Stimulated activated CD8-positive, alpha-beta memory T cell treated with anti-CD3 and anti-CD28 coated beads, Interleukin-7, amount 100 ng/mL, for 4 hours (primary cell): Measurements from ENCODE around the gene PPP3CA.
"Not testable (repeated sequence)": the region's sequence is repeated elsewhere in the genome, so short reads cannot be mapped to it uniquely, and the experiment has no call there.

Experiments
- DNase-seq, 2 donors: peaks; one replicate each; pipeline ENCODE4 v3.0.0-alpha.2; 2020; ENCODE audit warnings: low read depth in 2 of 2

Gene PPP3CA

DNA sequence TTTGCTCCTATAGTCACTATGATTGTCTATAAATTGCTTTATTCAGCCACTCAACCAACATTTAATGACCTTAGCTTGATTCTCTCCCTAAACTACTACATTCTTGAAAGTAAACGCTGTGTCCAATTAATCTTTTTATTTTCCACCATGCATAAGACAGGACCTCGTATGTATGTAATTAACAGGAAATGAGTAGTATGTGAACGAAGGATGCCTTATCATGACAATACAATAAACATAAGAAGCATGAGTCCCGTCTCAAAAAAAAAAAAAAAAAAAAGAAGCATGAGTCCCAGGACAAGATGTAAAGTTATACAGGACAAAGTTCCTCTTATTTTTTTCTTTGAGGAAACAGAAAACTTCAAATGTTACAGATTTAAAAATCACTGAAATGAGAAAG, 92.5 kb downstream of the PPP3CA start:
- DNase-seq: no peak

DNA sequence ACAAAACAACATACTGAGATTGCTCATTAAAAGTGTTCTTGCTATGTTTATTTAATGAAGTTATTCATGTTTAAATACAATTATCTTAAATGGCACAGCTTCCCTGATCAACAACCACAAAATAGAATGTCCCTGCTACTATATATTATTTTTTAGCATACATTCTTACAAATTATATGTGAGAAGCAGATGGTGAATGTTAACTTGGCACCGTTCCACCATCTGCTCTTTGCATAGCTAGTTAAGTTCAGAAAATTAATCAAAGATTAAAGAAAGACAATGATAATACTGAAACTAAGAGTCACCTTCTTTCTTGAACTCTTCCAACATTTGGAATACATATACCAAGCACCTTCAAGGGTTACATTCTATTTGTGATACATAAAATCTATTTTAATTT, 94.2 kb downstream of the PPP3CA start:
- no peak for DNase-seq

DNA sequence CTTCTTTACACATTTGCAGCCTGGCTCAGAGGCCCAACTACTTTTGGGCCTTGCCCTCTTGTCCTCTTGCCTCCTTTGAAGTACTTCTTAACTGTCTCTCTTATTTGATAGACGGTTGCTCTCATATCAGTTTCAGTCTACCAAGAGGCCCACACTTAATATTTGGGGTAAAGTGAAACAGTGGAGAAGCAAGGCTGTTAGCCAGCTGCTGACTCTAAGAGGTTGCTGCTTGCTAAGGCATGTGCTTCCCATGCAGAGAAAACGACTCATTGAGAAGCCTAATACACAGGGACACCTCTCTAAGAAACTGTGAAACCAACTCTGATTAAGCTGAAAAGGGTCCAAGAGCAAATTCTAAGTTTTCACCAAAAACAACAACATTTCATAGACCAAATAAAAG, 94.6 kb downstream of the PPP3CA start:
- DNase-seq: no peak

DNA sequence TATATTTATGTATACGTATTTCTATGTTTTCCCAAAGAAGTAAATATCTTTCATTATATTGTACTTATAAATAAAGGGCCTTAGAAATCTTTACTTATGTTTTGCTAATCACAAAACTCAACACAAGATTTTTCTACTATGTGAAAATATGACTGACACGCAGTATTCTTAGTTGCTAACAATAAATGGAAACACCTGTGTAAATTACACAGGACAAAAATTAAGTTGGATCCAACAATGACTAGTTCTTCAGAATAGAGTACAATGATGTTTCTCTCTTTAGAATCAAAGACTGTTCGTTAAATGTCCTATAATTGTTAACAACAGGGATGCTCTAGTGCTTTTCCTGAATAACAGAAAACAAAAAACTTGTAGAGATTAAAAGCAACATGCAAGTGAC, 96.1 kb downstream of the PPP3CA start:
- no peak for DNase-seq

DNA sequence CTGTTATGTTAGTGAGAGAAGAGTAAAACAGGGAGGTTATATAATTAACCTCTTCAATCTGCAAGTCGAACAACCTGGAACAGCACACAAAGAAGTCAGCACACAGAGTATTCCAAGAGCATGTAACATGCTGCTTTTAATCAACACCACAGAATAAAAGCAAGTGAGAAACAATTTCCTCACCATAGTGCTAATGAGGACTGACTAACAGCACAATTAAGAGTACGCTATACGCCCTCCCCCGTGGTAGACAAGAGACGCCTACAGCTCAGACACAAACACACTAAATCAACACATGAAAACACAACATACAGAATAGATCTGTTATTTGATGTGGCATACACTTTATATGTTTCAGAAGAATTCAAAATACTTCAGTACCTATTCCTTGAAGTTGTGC, 103.0 kb downstream of the PPP3CA start:
- no peak for DNase-seq

DNA sequence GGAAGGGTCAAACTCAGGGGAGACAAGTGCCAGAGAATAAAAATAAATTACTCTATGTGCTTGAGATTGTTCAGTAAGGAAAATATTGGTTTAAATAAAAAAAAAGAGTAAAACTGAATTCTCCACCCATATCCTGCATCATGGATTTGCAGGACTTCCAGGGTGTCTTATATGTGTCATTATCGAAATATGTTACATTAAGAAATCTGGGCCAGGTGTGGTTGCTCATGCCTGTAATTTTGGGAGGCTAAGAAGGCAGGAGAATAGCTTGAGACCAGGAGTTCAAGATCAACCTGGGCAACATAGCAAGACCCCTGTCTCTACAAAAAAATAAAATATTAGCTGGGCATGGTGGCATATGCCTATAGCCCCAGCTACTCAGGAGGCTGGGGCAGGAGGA, 104.9 kb downstream of the PPP3CA start:
- DNase-seq: no peak

DNA sequence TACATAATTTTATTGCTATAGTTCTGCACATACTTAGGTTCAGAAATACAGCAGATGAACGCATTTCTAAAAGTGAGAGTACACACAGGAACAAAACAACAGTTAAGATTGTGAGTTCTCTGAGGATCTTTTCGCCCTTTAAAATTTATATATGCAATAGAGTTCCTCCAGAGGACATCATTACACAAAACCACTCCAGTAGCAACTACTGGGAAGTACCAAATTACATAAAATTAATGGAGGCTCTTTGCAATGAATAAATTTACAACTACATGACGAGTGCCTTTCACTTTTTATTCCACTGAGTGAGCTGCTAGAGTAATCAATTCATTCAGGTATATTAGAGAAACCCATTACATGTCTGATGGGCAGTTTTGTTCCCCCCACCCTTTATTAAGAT, 107.2 kb downstream of the PPP3CA start:
- no peak for DNase-seq

DNA sequence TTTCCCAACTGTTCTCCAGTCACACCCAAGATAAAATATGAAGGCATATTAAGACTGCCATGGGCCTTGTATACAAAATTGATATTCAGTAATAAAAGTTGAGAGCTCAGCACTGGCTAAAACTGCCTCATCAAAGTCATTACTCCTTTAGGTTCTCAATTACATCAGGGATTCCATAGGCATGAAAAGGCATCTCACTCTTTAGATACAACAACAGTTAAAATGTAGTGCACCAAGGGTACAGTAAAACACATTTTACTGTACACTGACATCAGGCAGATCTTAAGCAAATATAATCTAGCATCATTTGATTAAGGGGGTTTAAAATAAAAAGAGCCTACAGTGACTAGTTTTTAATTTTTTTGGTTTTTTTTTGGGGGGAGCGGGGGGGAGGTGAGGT, 107.7 kb downstream of the PPP3CA start:
- DNase-seq: no peak

DNA sequence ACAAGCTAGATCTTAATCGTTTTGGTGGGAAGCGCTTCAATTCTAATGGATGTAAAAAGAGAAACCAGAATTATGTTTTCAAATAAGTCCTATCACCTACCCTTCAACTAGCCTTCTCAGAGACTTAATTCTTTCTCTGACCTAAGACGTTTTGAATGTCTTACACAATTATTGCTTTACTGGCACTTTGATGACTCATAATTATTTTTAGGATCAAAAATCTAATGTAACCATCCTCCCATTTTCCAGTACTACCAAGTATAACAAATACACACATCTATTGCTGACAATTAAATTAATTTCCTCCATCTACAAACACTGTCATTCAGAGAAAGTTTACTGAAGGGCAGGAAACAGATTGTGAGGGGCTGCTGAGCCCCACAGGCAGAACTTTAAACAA, 108.6 kb downstream of the PPP3CA start:
- DNase-seq: no peak

DNA sequence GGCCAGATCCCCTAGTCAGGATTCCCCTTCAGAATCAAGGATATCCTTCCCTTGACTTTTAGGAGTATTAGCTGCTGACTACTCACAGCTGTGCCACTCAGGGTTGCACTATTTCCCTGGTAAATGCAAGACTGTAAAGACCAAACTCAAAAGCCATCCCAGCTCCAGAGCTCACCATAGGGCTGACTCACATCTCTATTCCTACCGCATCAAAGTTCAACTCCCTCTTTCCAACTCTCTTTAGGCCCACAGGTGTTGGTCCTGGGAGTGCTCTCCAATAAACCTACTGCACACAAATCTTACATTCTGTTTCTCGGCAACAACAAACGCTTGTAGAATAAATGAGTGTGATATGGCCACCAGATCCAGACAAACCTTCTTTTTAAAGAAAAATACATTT, 109.6 kb downstream of the PPP3CA start:
- no peak for DNase-seq

DNA sequence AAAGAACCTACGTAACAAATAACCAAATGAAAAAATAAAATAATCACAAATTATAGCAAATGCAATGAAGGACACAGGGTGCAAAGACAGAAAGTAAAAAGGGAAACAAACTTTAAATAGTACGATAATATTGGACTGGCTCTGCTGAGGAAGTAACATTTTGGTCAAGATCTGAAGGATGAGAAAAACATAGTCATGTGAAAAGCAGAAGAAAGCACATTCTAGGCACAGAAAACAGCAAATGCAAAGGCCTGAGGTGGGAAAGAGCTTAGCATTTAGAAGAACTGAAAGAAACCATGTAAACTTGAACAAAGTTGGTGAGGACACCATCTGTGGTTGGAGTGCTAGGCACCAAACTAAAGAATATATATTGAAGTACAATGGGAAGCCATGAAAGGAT, 111.2 kb downstream of the PPP3CA start:
- DNase-seq: no peak

DNA sequence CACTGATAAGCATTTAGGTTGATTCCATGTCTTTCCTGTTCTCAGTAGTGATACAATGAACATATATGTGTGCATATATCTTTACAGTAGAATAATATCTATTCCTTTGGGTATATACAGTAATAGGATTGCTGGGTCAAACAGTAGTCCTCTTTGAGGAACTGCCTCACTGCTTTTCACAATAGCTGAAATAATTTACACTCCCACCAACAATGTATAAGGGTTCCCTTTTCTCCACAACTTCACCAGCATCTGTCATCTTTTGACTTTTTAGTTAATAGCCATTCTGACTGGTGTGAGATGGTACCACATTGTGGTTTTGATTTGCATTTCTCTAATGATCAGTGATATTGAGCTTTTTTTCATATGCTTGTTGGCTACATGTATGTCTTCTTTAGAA, 113.2 kb downstream of the PPP3CA start:
- not testable (repeated sequence) for DNase-seq

DNA sequence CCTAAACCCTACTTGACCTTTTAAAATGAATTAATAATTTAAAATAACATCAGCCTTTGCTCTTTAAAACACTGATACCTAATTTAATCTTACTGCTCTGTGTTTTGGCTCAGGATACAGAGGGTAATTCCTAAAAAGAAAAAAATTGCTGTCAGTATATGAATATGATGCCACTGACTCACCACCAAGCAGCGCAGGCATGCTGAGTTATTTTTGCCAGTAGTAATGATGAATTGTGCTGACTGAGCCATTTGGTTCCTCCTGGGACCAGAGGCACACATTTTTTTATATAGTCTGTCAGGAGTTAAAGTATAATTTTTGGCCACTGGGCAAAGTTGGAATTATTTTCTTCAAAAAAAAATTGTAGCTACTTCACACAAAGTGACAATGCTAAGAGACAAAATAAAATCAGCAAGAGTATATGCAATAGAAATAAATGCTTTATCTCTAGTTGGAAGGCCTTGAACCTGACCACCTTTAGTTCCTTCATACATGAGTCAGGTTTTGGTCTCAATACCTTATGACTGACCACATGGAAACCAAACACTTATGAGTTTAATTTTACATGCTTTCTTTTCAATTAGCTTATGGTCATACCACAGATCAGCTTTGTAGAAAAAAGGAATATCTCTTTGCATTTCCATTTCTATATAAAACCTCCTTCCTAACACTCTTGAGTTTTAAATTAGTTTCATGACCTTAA, 115.1 kb downstream of the PPP3CA start:
- no peak for DNase-seq

DNA sequence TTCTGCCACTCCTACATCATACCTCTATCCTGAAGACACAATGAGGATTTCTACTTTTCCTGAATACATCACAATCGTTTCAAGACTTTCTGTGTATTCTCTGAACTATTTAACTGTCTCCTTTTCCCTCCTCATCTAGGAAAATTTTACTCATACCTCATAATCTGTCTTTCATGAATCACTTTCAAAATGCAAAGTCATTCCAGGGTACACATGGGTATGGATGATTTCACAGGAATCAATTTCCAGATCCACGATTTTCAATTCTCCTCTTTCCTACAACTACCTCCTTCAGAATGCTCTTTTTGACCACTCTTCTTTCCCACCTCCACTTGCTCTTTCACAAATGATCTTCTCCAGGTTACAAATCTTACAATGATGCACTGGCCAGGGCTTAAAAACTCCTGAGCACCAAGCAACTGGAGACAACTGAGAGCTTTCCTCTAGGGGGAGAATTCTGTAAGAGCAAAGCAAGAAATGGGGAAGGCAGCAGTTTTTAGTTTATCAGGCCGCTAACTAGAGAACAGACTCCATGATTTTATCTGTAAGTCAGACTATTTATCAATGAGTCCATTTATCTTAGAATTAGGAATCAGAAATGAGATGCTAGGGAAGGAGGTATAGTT, 116.4 kb downstream of the PPP3CA start:
- DNase-seq: no peak

DNA sequence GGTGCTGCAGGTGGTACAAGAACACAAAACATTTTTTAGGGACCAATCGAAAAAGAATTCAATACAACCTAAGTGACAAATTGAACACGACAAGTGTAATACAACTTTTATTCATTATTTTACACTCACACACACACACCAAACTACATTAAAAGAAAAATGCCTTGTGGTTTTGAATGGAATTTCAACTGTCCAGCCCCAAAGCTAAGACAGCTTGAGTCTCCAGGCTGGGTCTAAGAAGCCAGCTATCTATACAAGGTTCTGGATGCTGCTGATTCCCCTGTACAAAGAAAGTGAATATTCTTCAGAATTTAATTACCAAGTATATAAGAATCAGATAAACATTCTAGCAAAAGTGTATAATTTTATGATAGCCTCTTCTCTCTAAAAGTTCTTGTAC, 118.2 kb downstream of the PPP3CA start:
- DNase-seq: no peak

DNA sequence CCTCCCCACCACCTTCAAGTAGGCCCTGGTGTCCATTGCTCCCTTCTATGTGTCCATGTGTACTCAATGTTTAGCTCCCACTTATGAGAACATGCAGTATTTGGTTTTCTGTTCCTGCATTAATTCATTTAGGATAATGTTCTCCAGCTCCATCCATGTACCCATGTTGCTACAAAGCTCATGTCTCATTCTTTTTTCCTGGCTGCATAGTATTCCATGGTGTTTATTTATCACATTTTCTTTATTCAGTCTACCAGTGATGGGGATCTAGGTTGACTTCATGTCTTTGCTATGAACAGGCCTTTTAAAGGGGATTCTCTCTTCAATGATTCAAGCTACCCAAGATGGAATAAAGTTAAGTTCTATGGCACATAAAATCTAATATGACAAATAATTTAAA, 119.6 kb downstream of the PPP3CA start:
- no peak for DNase-seq

DNA sequence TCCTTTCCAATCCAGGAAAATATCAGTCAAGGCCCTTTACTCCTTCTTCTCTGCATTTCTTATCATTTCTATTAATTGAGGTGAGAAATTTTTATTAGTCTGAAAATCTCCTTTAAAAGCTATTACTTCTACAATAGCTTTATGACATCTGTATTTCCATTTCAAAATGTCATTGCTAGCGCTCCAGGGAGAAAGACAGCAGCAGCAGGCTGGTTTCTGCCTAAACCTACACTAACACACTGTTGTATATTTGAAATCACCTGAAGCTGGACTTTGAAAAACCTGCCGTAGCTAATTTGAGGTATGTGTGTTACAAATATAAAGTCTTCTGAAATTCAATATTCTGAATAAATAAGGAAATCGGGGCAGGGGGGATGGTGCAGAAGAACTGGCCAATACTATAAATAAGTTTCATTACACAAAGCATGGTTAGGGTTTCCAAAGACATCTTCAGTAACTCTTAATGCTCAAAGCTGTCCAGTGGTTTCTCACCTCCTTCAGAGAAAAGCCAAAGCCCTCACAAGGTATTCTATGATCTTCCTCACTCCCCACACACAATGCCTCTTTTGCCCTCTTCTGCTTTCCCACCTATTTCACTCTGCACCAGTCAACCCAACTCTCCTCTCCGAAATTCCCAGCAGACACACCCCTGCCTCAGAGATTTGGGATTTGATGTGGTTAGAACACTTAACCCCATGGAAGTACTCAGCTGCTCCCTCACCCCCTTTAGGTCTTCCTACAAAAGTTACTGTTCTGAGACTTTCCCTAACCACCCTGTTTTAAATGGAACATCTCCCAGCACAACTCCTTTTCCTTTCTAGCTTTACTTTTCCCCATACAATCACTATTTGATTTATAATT, 122.7 kb downstream of the PPP3CA start:
- DNase-seq: no peak

DNA sequence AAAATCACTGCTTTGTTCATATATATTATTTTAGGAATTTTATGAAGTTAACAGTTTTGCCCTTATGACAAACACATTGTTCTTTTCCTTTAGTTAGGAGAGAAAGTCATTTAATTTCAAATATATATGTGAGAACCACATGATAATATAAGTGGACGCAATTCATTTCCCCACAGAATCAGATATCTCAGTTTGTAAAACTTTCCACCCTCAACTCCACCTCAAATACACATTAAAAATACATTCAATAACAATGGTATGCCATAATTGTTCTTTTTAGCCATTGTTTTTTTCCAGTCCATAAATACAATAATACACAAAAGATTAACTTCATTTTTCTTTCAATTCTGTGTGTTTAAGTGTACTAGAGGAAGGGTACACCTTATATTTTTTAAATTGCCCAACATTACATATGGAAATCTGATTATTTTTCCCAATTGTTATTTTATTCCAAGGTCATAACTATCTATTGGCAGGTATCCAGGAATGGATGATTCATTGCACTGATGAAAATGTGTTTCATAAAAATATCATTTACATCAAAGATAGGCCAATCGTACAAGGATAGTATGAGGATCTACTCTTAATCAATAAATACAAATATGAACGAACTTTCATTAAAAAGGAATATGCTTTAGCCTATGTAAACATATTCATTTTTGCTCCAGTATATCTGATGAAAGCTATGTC, 125.0 kb downstream of the PPP3CA start:
- DNase-seq: no peak

DNA sequence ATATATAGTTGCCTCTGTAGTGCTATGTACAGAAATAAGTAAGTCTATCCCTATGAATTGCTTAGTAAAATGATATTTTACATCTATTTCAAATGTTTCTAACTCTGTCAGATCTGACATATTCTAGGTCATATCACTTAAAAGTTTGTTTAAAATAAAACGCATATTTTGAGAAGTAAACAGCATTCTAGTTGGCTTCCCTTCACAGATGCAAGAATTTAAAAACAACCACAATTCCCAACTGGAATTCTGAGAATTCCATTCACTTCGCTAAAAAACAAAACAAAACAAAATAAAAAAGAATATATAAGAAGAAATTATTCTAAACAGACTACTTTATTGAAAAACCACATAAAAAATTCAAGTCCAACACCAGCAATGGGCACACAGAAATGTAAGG, 126.0 kb downstream of the PPP3CA start:
- DNase-seq: no peak

DNA sequence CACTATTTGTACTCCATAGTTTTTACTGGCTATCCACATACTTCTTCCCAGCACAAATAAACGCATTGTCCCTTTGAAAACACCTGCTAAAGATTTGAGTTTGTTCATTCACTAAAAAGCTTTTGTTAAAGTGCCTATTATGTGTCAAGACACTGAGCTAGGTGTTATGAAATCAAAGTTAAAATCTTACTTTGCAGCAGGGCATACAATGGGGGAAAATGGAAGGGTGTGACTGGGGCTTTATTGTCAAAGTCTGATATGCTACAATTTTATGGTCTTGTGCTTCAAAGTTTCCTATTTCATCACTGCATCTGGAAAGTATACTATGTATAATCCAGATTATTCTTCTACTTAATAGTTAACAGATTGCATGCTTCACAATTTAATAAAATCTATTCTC, 128.4 kb downstream of the PPP3CA start:
- no peak for DNase-seq

DNA sequence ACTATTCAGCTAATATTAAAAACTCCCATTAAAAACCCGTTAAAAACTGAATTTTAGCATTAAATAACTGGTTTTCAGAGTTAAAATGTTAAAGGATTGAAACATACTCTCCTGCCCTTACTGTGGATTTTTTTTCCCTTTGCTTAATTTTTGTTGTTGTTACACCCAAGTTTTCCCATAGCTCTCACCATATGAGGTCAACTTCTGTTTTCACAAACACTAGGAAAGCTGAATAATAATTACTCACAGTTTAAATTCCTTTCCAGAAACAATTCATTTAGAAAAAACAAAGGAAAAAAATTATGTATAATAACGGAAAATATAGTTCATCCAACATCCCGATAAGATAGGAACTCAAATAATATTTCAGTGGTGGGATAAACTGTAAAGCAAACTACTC, 129.0 kb downstream of the PPP3CA start:
- no peak for DNase-seq

DNA sequence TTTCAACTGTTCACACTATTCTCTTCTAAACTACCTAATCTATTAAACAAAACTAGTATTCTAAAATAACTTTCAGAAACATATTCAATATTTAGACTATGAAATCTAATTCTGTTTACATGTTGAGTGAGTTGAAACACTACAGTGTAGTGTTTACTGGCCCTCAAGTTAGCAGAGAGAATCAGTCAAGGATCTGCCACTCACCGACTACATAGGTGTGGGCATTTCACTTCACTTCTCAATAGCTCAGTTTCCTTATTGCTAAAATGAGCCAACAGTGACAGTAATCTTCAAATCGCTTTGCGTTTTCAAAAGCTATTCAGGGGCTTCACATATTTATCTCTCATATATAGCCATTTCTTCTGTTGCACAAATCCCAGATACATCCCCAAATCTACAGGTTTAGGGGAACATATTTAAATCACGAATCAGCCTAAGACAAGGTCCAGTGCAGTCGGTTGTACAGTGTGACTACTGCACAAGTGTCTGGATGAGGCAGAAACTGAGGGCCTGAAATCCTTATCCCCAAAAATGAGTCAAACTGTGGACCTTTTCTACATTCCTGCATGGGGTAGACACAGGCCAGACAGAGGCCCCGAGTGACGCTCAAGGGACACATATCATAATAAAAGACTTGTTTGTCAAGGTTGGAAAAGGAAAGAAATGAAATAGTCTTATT, 129.8 kb downstream of the PPP3CA start:
- DNase-seq: no peak
